Epithelial cell of proximal tubule (primary cell): ENCODE measurements around the gene DCAF8. TPM values are rescaled to one million over a fixed set of nuclear protein-coding genes. Genes with fewer than 3 reads are reported as not detected.

ENCODE experiments used
- DNase-seq: peaks from one replicate; pipeline ENCODE4 v3.0.0-alpha.2; 2011; ENCODE audit warnings: low read depth
- H3K4me3 ChIP-seq: 2 replicates; pipeline ENCODE4 v1.5.1; 2011; ENCODE audit warnings: low read depth, mild to moderate bottlenecking, low read length
- total RNA-seq: library from RNA; depleted of rRNA; stranded (reverse); fragments of >200 nt; gene quantifications from 2 replicates; pipeline ENCODE4 v1.2.3, GENCODE V29; 2015
- TF ChIP-seq, protein P1 (sequence below): conservative IDR thresholded peaks from 2 replicates; pipeline ENCODE4 v1.5.1; 2012; ENCODE audit warnings: low read depth, mild to moderate bottlenecking, low read length

Gene DCAF8
- total RNA-seq, 1 donor from 2014 or later = 32.3 TPM

DNA sequence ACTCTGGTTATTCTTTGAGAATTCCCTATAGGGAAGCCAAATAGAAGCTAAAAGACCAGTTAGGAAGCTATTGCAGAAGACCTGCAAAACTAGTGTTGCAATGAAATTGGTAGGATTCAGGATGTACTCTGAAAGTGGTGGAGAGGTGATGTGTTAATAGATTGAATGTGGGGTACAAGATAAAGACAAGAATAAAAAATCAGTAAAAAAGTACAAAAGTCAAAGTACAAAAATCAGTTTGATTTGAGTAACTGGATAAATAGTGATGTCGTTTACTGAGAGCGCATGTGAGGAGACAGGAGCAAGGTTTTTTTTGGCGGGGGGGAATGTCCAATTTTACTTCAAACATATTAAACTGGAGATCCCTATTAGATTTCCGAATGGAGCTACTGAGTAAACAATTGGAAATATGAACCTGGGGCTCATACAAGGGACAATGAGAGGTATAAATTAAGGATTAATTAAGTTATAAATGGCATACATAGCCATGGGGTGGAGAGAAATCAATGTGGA, 2.5 kb upstream of the DCAF8 start:
- DNase-seq = no peak
- TF ChIP-seq, protein P1, sequence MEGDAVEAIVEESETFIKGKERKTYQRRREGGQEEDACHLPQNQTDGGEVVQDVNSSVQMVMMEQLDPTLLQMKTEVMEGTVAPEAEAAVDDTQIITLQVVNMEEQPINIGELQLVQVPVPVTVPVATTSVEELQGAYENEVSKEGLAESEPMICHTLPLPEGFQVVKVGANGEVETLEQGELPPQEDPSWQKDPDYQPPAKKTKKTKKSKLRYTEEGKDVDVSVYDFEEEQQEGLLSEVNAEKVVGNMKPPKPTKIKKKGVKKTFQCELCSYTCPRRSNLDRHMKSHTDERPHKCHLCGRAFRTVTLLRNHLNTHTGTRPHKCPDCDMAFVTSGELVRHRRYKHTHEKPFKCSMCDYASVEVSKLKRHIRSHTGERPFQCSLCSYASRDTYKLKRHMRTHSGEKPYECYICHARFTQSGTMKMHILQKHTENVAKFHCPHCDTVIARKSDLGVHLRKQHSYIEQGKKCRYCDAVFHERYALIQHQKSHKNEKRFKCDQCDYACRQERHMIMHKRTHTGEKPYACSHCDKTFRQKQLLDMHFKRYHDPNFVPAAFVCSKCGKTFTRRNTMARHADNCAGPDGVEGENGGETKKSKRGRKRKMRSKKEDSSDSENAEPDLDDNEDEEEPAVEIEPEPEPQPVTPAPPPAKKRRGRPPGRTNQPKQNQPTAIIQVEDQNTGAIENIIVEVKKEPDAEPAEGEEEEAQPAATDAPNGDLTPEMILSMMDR = no peak
- H3K4me3 ChIP-seq = no peak overlapping the region

DNA sequence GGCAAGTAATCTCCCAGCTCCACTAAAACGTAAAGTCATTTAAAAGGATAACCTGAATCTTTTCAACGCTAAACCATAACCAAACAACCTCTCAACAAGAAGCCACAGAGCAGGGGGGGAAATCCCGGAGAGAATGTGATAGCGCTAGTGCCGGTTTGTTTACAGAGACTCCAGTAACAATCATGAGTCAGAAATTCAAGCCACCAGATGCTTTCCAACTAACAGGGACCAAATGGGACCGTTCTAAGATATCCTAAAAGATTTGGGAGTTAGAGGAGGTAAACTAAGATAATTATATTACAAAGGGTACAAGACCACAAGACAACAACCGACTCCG, 825 bp downstream of the DCAF8 start:
- TF ChIP-seq, protein P1 = no peak
- no peak for DNase-seq
- peak overlapping the region; percentile 91 for H3K4me3 ChIP-seq

DNA sequence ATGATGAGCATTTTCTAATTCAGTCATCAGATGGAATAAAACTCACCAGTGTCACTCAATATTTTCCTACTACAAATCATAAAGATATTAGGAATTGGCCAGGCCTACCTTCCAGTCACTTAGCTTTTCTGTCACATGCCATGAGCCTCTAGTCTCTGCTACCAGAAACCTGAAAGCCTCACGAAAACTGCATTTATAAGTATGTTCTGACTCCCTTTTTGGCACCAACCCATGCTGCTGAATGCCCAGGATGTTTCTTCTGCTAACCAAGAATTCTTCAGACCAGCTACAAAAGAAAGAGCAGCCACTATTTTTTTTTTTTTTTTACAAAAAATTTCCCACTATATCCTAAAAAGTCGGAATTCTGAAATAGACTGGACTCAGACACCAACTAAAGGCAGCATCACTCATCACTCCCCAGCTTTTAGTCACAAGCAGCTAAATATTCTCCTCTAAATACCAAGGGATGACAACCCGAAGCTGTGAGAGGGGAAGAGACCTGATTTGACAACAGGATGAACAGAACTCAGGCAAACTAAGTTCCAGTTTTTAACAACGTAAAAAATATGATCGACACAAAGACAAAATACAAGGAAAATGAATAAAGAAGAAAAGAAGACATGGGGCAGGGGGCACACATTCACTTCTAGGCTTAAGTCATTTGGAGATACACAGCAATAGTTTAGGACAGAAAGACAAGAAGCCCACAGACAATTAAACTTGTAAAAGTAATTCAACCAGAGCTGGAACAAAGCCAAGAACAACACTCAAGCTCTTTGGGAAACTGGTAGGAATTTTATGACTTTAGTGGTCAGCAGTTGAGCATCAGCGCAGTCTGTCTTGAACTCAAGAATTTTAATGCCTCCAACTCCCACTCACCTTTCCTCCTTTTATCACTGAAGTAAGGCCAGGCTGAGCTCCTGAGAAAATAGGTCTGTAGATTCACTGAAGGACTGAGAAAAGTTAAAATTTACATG, 1.7 kb downstream of the DCAF8 start:
- peak; percentile 73 for DNase-seq
- peak overlapping the region; percentile 91 for H3K4me3 ChIP-seq
- TF ChIP-seq, protein P1 = no peak

DNA sequence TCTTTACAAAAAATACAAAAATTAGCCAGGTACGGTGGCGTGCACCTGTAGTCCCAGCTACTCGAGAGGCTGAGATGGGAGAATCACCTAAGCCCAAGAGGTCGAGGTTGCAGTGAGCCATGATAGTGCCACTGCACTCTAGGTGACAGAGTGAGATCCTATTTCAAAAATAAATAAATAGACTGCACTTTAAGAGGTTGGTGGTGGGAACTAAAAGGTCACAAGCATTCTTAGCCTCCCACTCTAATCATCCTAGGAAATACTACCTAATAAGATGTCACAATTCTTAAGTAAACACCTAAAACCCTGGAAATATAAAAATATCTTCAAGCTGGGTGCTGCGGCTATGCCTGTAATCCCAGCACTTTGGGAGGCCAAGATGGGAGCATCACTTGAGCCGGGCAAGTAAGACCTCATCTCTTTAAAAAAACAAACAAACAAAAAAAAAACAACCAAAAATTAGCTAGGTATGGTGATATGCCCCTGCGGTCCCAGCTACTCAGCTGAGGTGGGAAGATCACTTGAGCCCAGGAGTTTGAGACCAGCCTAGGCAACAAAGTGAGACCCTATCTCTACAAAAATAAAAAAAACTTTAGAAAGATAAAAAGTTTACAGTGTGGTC, 4.1 kb downstream of the DCAF8 start:
- TF ChIP-seq, protein P1 = no peak
- no peak for DNase-seq
- no peak overlapping the region for H3K4me3 ChIP-seq

DNA sequence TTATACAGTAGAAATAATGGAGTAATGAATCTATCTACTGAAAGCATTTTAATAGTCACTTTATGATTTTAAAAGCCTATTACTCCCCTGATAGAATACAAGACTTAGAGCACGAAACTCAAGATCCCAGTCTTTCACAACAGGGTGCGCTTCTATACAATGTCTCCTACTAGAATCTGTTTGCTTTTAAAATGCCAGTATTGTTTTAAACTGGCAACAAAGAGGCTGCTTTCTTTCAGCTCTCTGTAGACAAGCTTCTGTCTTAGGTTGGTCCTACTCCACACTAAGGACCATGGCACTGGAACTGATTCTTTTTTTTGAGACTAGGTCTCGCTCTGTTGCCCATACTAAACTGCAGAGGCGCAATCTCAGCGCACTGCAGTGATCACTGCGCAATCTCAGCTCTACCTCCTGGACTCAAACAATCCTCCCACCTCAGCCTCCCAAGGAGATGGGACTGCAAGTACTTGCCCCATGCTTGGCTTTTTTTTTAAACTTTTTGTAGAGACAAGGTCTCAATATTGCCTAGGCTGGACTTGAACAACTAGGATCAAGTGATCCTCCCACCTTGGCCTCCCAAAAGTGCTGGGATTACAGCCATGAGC, 4.8 kb downstream of the DCAF8 start:
- no peak for DNase-seq
- H3K4me3 ChIP-seq = no peak overlapping the region
- TF ChIP-seq, protein P1 = no peak

DNA sequence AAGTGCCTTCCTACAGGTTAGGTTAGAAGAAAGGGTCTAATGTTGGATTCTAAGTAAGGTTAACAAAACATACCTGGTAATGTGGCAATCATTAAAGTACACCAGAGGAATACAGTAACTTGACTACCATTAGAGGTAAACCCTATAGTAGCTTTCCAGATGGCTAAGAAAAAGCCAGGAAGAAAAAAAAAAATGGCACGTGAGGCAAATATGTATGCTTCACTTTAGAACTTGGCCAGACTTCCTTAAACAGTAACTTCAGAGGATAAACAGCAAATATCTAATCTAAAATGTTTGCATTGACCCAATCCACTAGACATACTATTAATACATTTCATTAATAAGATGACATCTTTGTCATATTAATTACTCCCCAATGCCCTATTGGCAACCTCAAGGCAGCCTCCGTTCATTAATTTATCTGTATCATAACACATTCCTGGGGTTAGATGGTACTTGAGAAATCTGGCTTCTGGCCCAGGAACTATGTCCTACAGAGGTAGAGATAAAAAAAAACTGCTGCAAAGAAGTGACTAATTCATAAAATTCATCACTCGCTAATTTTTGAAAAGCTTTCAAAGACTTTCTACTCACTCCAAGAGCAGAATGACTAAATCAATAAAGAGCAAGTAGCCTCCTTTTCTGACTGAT, 5.8 kb downstream of the DCAF8 start:
- TF ChIP-seq, protein P1 = no peak
- no peak overlapping the region for H3K4me3 ChIP-seq
- no peak for DNase-seq
